ENCODE measurements around the gene INPP5D. TPM values are rescaled to one million over a fixed set of nuclear protein-coding genes. Genes with fewer than 3 reads are reported as not detected.

Gene INPP5D
- total and polyA plus RNA-seq, 2 of the 8 experiments (the other 6 are each of a cell fraction or from before 2014, with no cell fraction given) = 4.5 to 7.1 TPM

DNA sequence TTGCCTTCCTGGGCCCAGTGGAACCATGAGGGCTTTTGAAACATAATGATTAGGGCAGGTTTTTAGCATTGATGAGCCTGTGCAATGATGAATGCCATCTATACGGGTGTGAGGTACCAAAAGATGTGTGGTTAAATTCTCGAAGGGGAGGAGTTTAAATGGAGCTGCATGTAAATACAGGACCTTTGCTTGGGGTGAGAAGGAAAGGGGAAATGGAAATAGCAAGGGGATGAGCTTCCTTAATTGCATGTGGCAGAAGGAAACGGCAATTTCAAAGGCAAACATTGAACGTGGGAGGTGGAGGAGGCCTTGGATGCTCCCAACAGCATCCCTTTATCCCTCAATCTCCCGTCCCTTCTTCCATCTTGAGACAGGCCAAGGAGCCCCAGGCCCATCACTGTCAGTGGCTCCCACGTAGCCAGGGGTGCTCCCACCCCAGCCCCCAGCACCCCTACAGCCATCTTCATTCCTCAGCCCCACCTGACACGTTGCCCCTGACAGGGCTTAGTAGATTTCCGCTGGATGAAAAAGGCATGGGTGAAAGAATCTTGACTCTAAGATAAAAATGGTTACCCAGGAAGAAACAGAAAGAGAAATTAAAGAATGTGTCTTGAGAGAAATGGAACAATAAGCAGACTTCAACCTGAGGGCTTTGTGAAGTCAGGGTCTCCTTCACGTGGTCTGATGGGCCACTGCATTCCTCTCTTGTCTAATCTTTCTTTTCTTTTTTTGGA is 32.5 kb downstream of the INPP5D start (continued):
- no peak for TF ChIP-seq TAF7 (optimal IDR thresholded peaks at IDR 0.05; ENCODE audit: borderline replicate concordance, low read depth, low read length)

Data from H1 (cell line).